ENCODE data around the gene PSMA7. TPM values are rescaled to one million over a fixed set of nuclear protein-coding genes. Genes with fewer than 3 reads are reported as not detected.

The PSMA7 gene
- polyA plus RNA-seq, 1 of the 3 experiments (the other 2 are of a cell fraction) = 801 TPM

DNA sequence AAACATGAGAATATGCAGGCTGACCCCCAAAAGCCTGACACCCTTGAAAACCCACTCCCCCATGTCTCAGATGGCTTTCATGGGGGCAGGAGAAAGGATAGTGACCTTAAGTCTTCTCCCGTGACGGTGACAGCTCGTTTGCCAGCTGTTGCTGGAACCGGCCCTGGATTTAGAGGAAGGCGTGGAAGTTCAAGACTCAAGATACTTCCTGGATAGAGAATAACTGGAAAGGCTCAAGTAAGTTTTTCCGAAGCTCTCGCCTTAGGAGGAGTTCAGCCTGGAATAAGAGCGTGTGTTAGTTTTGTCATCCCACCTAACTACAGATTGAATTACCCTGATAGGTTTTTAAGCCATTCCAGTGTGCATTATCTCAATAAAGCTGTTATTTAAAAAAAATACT lies 28.1 kb upstream of the PSMA7 start (continued):
- TF ChIP-seq ZBTB33 (IDR thresholded peaks at IDR 0.05; ENCODE audit: borderline replicate concordance, low read depth) = no peak

DNA sequence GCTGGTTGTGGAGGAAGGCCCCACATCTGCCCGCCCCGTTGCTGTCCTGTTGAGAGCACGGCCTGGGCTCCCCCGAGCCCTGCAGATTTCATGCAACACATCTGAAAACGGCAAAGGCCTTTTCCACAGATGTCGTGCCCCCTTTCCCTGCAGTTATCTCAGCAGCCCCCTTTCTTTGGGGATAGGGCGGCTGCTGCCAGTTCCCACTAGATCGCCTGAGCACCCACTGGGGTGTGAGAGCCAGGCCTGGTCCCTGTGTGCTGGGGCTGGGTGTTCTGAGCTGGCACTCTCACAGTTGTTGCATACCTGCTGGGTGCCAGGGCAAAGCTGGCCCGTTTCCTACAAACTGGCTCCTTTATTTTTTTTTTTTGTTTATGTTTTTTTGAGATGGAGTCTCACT lies 27.3 kb upstream of the PSMA7 start:
- no peak overlapping the region for H3K4me2 ChIP-seq
- H4K20me1 ChIP-seq (ENCODE audit: insufficient read depth) = no peaks in the 10 kb centered on the region
- no peaks in the 10 kb centered on the region for H3K9me2 ChIP-seq
- ChIA-PET CTCF (interaction anchor here (1.4 kb wide), 1 partner anchor 14 kb away, joined by 3 read pairs; no protein-coding TSS in a partner anchor), POLR2A (no interaction called here)
- peaks cover 3 to 29% of the 10 kb centered on the region in 2 experiments for H3K36me3 ChIP-seq (replicated peaks in 1 of 2; ENCODE audit: control insufficient read depth in 1 of 2, insufficient read depth in 2 of 2, low read length in 1 of 2)
- TF ChIP-seq, protein P1, sequence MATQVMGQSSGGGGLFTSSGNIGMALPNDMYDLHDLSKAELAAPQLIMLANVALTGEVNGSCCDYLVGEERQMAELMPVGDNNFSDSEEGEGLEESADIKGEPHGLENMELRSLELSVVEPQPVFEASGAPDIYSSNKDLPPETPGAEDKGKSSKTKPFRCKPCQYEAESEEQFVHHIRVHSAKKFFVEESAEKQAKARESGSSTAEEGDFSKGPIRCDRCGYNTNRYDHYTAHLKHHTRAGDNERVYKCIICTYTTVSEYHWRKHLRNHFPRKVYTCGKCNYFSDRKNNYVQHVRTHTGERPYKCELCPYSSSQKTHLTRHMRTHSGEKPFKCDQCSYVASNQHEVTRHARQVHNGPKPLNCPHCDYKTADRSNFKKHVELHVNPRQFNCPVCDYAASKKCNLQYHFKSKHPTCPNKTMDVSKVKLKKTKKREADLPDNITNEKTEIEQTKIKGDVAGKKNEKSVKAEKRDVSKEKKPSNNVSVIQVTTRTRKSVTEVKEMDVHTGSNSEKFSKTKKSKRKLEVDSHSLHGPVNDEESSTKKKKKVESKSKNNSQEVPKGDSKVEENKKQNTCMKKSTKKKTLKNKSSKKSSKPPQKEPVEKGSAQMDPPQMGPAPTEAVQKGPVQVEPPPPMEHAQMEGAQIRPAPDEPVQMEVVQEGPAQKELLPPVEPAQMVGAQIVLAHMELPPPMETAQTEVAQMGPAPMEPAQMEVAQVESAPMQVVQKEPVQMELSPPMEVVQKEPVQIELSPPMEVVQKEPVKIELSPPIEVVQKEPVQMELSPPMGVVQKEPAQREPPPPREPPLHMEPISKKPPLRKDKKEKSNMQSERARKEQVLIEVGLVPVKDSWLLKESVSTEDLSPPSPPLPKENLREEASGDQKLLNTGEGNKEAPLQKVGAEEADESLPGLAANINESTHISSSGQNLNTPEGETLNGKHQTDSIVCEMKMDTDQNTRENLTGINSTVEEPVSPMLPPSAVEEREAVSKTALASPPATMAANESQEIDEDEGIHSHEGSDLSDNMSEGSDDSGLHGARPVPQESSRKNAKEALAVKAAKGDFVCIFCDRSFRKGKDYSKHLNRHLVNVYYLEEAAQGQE (IDR thresholded peaks at IDR 0.05; ENCODE audit: low read depth, low read length) = no peak
- TF ChIP-seq CHD2 (IDR thresholded peaks at IDR 0.05; ENCODE audit: low read length, partially characterized antibody) = no peak
- TF ChIP-seq, protein P2, sequence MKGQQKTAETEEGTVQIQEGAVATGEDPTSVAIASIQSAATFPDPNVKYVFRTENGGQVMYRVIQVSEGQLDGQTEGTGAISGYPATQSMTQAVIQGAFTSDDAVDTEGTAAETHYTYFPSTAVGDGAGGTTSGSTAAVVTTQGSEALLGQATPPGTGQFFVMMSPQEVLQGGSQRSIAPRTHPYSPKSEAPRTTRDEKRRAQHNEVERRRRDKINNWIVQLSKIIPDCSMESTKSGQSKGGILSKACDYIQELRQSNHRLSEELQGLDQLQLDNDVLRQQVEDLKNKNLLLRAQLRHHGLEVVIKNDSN (IDR thresholded peaks at IDR 0.05; ENCODE audit: borderline replicate concordance, low read depth) = no peak
- no peak overlapping the region for H3K9ac ChIP-seq
- no peak overlapping the region for H2AFZ ChIP-seq (ENCODE audit: low read depth)
- no peaks in the 10 kb centered on the region for H3K4me1 ChIP-seq (ENCODE audit: control insufficient read depth in 1 of 2, insufficient read depth in 2 of 2, low read depth in 1 of 2, low read length in 1 of 2)
- H3K27me3 ChIP-seq (ENCODE audit: insufficient read depth) = no peaks in the 10 kb centered on the region
- H3F3A ChIP-seq (replicated peaks; ENCODE audit: insufficient read depth) = no peaks in the 10 kb centered on the region
- 85% methylated on average over 7 of the region's 9 CpGs for WGBS (ENCODE audit: low lambda C conversion rate)
- no peak for DNase-seq
- no peaks in the 10 kb centered on the region for H3K9me3 ChIP-seq
- no peak overlapping the region for H3K4me3 ChIP-seq (ENCODE audit: low read depth in 2 of 2, low read length in 1 of 2)
- no peaks in the 10 kb centered on the region for H3K79me2 ChIP-seq (ENCODE audit: insufficient read depth)
- no peak overlapping the region for H3K27ac ChIP-seq (ENCODE audit: low read depth in 2 of 2, low read length in 1 of 2)

- no peak overlapping the region for H2AFZ ChIP-seq (ENCODE audit: low read depth)
- no peaks in the 10 kb centered on the region for H3F3A ChIP-seq (replicated peaks; ENCODE audit: insufficient read depth)
- CTCF ChIA-PET = interaction anchor here (0.8 to 1.6 kb wide), 3 partner anchors 13 to 158 kb away, joined by 3 to 4 read pairs (median 3); no protein-coding TSS in a partner anchor
- H3K79me2 ChIP-seq (ENCODE audit: insufficient read depth) = no peaks in the 10 kb centered on the region
- no peak overlapping the region for H3K4me3 ChIP-seq (ENCODE audit: low read depth in 2 of 2, low read length in 1 of 2)
- H3K4me1 ChIP-seq (ENCODE audit: control insufficient read depth in 1 of 2, insufficient read depth in 2 of 2, low read depth in 1 of 2, low read length in 1 of 2) = no peaks in the 10 kb centered on the region
- H3K9ac ChIP-seq = no peak overlapping the region
- no peak for DNase-seq
- 96% methylated on average over 23 of the region's 23 CpGs for WGBS (ENCODE audit: low lambda C conversion rate)
- no peaks in the 10 kb centered on the region for H3K27me3 ChIP-seq (ENCODE audit: insufficient read depth)
- no peak overlapping the region for H3K4me2 ChIP-seq
- POLR2A ChIA-PET = no interaction called here
- H3K36me3 ChIP-seq (replicated peaks in 1 of 2; ENCODE audit: control insufficient read depth in 1 of 2, insufficient read depth in 2 of 2, low read length in 1 of 2) = peaks cover 3 to 31% of the 10 kb centered on the region in 2 experiments
- H3K9me3 ChIP-seq = no peaks in the 10 kb centered on the region
- no peaks in the 10 kb centered on the region for H3K9me2 ChIP-seq
- no peaks in the 10 kb centered on the region for H4K20me1 ChIP-seq (ENCODE audit: insufficient read depth)
- no peak overlapping the region for H3K27ac ChIP-seq (ENCODE audit: low read depth in 2 of 2, low read length in 1 of 2)
- TF ChIP-seq FOXM1 (IDR thresholded peaks at IDR 0.05; ENCODE audit: low read depth) (no peak), RFX5 (IDR thresholded peaks at IDR 0.05; ENCODE audit: low read length) (no peak), MXI1 (IDR thresholded peaks at IDR 0.05; ENCODE audit: low read depth, low read length) (no peak), CTCF (IDR thresholded peaks at IDR 0.05) (no peak), SIN3A (IDR thresholded peaks at IDR 0.05; ENCODE audit: borderline replicate concordance, low read depth, low read length) (no peak), NFIC (IDR thresholded peaks at IDR 0.05; ENCODE audit: borderline replicate concordance) (no peak)
- TF ChIP-seq, protein P1 (IDR thresholded peaks at IDR 0.05; ENCODE audit: low read depth, low read length) = no peak
- TF ChIP-seq, protein P3, sequence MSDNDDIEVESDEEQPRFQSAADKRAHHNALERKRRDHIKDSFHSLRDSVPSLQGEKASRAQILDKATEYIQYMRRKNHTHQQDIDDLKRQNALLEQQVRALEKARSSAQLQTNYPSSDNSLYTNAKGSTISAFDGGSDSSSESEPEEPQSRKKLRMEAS (IDR thresholded peaks at IDR 0.05; ENCODE audit: low read depth) = no peak
Observed at GRCh38 chr20:62168890-62169435, 25.8 kb upstream of the PSMA7 start.
